HEK293 (cell line): ENCODE data around the gene TSPEAR.

Source experiments
- CTCF ChIA-PET: fragments of 350-600 bp; formaldehyde crosslinking; extraction: SDS; loops from one replicate; lab custom pipeline; 2021; ENCODE audit warnings: antibody characterized with exemption; lab: Yijun Ruan, JAX
- POLR2A ChIA-PET: fragments of 300-600 bp; formaldehyde crosslinking; extraction: SDS; loops from one replicate; lab custom pipeline; 2020; ENCODE audit warnings: antibody characterized with exemption, inconsistent platforms; lab: Yijun Ruan, JAX
- H3K27ac ChIP-seq: fragments of 200-500 bp; sonication (Bioruptor generic); 2 replicates; pipeline ENCODE4 v1.5.1; 2014; ENCODE audit warnings: low read depth, low read length, control low read depth, inconsistent platforms; ENCODE audit errors: extremely low read depth
- H3K36me3 ChIP-seq, 2 experiments: fragments of 200-500 bp in 1 of 2; sonication (Bioruptor generic) in 1 of 2; 1 replicate in 1 of 2; 2 replicates in 1 of 2; pipeline ENCODE4 v1.5.1; 2014 to 2017; ENCODE audit warnings: inconsistent platforms in 2 of 2, low read length in 2 of 2; ENCODE audit not compliant: control insufficient read depth in 2 of 2, insufficient read depth in 1 of 2
- H3K4me1 ChIP-seq: fragments of 200-500 bp; sonication (Bioruptor generic); 2 replicates; pipeline ENCODE4 v1.5.1; 2014; ENCODE audit warnings: mild to moderate bottlenecking, low read length, inconsistent platforms; ENCODE audit not compliant: control insufficient read depth, insufficient read depth
- H3K4me3 ChIP-seq: 2 replicates; pipeline ENCODE4 v1.5.1; 2011; ENCODE audit warnings: low read depth, mild to moderate bottlenecking, control low read depth, low read length, moderate library complexity
- H3K9me3 ChIP-seq: fragments of 200-500 bp; sonication (Bioruptor generic); 2 replicates; pipeline ENCODE4 v1.5.1; 2014; ENCODE audit warnings: low read depth, low read length, inconsistent platforms; ENCODE audit not compliant: control insufficient read depth, insufficient read depth
- BCL11B ChIP-seq: fragments of 450-650 bp; formaldehyde crosslinking; IDR thresholded peaks from 2 replicates; pipeline ENCODE4 v1.5.1; 2016; ENCODE audit warnings: low read depth, missing biosample characterization, missing genetic modification characterization
- GLIS2 ChIP-seq: fragments of 450-650 bp; formaldehyde crosslinking; IDR thresholded peaks from 2 replicates; pipeline ENCODE4 v1.5.1; 2016; ENCODE audit warnings: missing biosample characterization, missing genetic modification characterization
- KLF1 ChIP-seq: fragments of 450-650 bp; formaldehyde crosslinking; IDR thresholded peaks from 2 replicates; pipeline ENCODE4 v1.5.1; 2016; ENCODE audit warnings: missing biosample characterization, missing genetic modification characterization
- MYNN ChIP-seq: fragments of 450-650 bp; formaldehyde crosslinking; IDR thresholded peaks from 2 replicates; pipeline ENCODE4 v1.5.1; 2016; ENCODE audit warnings: missing biosample characterization, missing genetic modification characterization, borderline replicate concordance
- OVOL3 ChIP-seq: fragments of 450-650 bp; formaldehyde crosslinking; IDR thresholded peaks from 2 replicates; pipeline ENCODE4 v1.5.1; 2016; ENCODE audit warnings: missing biosample characterization, missing genetic modification characterization
- SETDB1 ChIP-seq: IDR thresholded peaks from one replicate; pipeline ENCODE4 v1.6.1; 2017; ENCODE audit warnings: mild to moderate bottlenecking, low read length, moderate library complexity, mixed read lengths; ENCODE audit not compliant: insufficient read length
- ZNF10 ChIP-seq: fragments of 450-650 bp; formaldehyde crosslinking; IDR thresholded peaks from 2 replicates; pipeline ENCODE4 v1.5.1; 2017; ENCODE audit warnings: missing biosample characterization, missing genetic modification characterization
- ZNF138 ChIP-seq: fragments of 450-650 bp; formaldehyde crosslinking; IDR thresholded peaks from 2 replicates; pipeline ENCODE4 v1.5.1; 2016; ENCODE audit warnings: missing biosample characterization, missing genetic modification characterization, borderline replicate concordance
- ZNF202 ChIP-seq: fragments of 450-650 bp; formaldehyde crosslinking; IDR thresholded peaks from 2 replicates; pipeline ENCODE4 v1.5.1; 2016; ENCODE audit warnings: missing biosample characterization, missing genetic modification characterization, borderline replicate concordance
- ZNF239 ChIP-seq: fragments of 450-650 bp; formaldehyde crosslinking; IDR thresholded peaks from 2 replicates; pipeline ENCODE4 v1.5.1; 2016; ENCODE audit warnings: missing biosample characterization, missing genetic modification characterization
- ZNF274 ChIP-seq, 2 experiments: fragments of 200-500 bp in 1 of 2; fragments of 450-650 bp in 1 of 2; sonication (Bioruptor generic) in 1 of 2; formaldehyde crosslinking in 1 of 2; IDR thresholded peaks; 2 replicates each; pipeline versions ENCODE4 v1.5.1 to v1.6.1; 2014 to 2016; ENCODE audit warnings: borderline replicate concordance in 1 of 2, inconsistent platforms in 1 of 2, low read length in 1 of 2, missing biosample characterization in 1 of 2, missing genetic modification characterization in 1 of 2
- ZNF311 ChIP-seq: fragments of 450-650 bp; formaldehyde crosslinking; IDR thresholded peaks from 2 replicates; pipeline ENCODE4 v1.5.1; 2017; ENCODE audit warnings: missing biosample characterization, missing genetic modification characterization, borderline replicate concordance
- ZNF354C ChIP-seq: fragments of 450-650 bp; formaldehyde crosslinking; IDR thresholded peaks from 2 replicates; pipeline ENCODE4 v1.5.1; 2016; ENCODE audit warnings: missing biosample characterization, missing genetic modification characterization, low read depth, borderline replicate concordance
- ZNF37A ChIP-seq: fragments of 450-650 bp; IDR thresholded peaks from 2 replicates; pipeline ENCODE4 v1.5.1; 2018; ENCODE audit warnings: missing biosample characterization, missing genetic modification characterization
- ZNF521 ChIP-seq: fragments of 450-650 bp; formaldehyde crosslinking; IDR thresholded peaks from 2 replicates; pipeline ENCODE4 v1.5.1; 2017; ENCODE audit warnings: missing biosample characterization, mild to moderate bottlenecking, missing genetic modification characterization
- ZNF529 ChIP-seq: fragments of 450-650 bp; formaldehyde crosslinking; IDR thresholded peaks from 2 replicates; pipeline ENCODE4 v1.5.1; 2017; ENCODE audit warnings: missing genetic modification characterization, missing biosample characterization; ENCODE audit not compliant: insufficient replicate concordance
- ZNF610 ChIP-seq: fragments of 450-650 bp; formaldehyde crosslinking; IDR thresholded peaks from 2 replicates; pipeline ENCODE4 v1.5.1; 2016; ENCODE audit warnings: missing biosample characterization, missing genetic modification characterization, borderline replicate concordance
- ZNF701 ChIP-seq: fragments of 450-650 bp; formaldehyde crosslinking; IDR thresholded peaks from 2 replicates; pipeline ENCODE4 v1.5.1; 2016; ENCODE audit warnings: missing biosample characterization, missing genetic modification characterization
- ZNF707 ChIP-seq: fragments of 450-650 bp; formaldehyde crosslinking; IDR thresholded peaks from 2 replicates; pipeline ENCODE4 v1.5.1; 2016; ENCODE audit warnings: missing biosample characterization, missing genetic modification characterization
- ZNF785 ChIP-seq: fragments of 450-650 bp; formaldehyde crosslinking; IDR thresholded peaks from 2 replicates; pipeline ENCODE4 v1.5.1; 2016; ENCODE audit warnings: missing biosample characterization, missing genetic modification characterization
- ZNF791 ChIP-seq: fragments of 450-650 bp; formaldehyde crosslinking; IDR thresholded peaks from 2 replicates; pipeline ENCODE4 v1.5.1; 2016; ENCODE audit warnings: missing biosample characterization, missing genetic modification characterization
- TF ChIP-seq, protein P1 (sequence below): fragments of 450-650 bp; formaldehyde crosslinking; IDR thresholded peaks from 2 replicates; pipeline ENCODE4 v1.5.1; 2016; ENCODE audit warnings: missing biosample characterization, missing genetic modification characterization

The TSPEAR gene

GRCh38 chr21:44463724-44464123 lies 247.6 kb downstream of the TSPEAR start:
- Histone ChIP-seq H3K4me1 (no peaks in the 10 kb centered on the region), H3K27ac (no peak overlapping the region), H3K9me3 (no peaks in the 10 kb centered on the region), H3K36me3 (no peaks in the 10 kb centered on the region), H3K4me3 (no peak overlapping the region)
- ChIA-PET POLR2A (interaction anchor here (1.2 kb wide), 1 partner anchor 9 kb away, joined by 3 read pairs; no protein-coding TSS in a partner anchor), CTCF (no interaction called here)
- TF ChIP-seq ZNF239 (no peak), ZNF791 (tag by site-specific recombination) (no peak), ZNF521 (tag by site-specific recombination) (no peak), OVOL3 (tag by site-specific recombination) (no peak), ZNF707 (no peak), ZNF10 (tag by site-specific recombination) (no peak), ZNF138 (tag by site-specific recombination) (no peak), ZNF610 (tag by site-specific recombination) (no peak), SETDB1 (no peak), ZNF354C (no peak), ZNF701 (tag by site-specific recombination) (no peak), ZNF274 (IDR thresholded peaks at IDR 0.05; ENCODE audit: low read length) (no peak), ZNF274 (tag by site-specific recombination; IDR thresholded peaks at IDR 0.05; ENCODE audit: borderline replicate concordance) (no peak), MYNN (tag by site-specific recombination) (no peak), ZNF785 (no peak), GLIS2 (tag by site-specific recombination) (no peak), ZNF529 (tag by site-specific recombination) (no peak)
- TF ChIP-seq, protein P1, sequence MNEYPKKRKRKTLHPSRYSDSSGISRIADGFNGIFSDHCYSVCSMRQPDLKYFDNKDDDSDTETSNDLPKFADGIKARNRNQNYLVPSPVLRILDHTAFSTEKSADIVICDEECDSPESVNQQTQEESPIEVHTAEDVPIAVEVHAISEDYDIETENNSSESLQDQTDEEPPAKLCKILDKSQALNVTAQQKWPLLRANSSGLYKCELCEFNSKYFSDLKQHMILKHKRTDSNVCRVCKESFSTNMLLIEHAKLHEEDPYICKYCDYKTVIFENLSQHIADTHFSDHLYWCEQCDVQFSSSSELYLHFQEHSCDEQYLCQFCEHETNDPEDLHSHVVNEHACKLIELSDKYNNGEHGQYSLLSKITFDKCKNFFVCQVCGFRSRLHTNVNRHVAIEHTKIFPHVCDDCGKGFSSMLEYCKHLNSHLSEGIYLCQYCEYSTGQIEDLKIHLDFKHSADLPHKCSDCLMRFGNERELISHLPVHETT (tag by site-specific recombination) = no peak

- H3K4me1 ChIP-seq = no peaks in the 10 kb centered on the region
- TF ChIP-seq BCL11B (tag by site-specific recombination) (no peak), ZNF311 (tag by site-specific recombination) (no peak), ZNF202 (tag by site-specific recombination) (no peak), ZNF37A (tag by site-specific recombination) (no peak), GLIS2 (tag by site-specific recombination) (0 out of 2 replicates have a peak, but pooled peaks have one; percentile 1), KLF1 (tag by site-specific recombination) (peak; percentile 55; the same call in 1 of the 2 replicates)
- H3K9me3 ChIP-seq = no peaks in the 10 kb centered on the region
- no peaks in the 10 kb centered on the region for H3K36me3 ChIP-seq
- POLR2A ChIA-PET = interaction anchor here (1.2 kb wide), 1 partner anchor 8 kb away, joined by 3 read pairs; no protein-coding TSS in a partner anchor
- no peak overlapping the region for H3K27ac ChIP-seq
- no peak overlapping the region for H3K4me3 ChIP-seq
- CTCF ChIA-PET = no interaction called here
Observed at GRCh38 chr21:44462834-44463200, 248.6 kb downstream of the TSPEAR start.
